ENCODE measurements around the gene LPP. TPM values are rescaled to one million over a fixed set of nuclear protein-coding genes. Genes with fewer than 3 reads are reported as not detected.

Gene LPP
- total and polyA plus RNA-seq, 2 of the 4 experiments (the other 2 are of a cell fraction): 16.0 to 130 TPM

- intact Hi-C loops (cut with micrococcal nuclease): no loop called here
Observed at GRCh38 chr3:188674595-188674994, 520.6 kb downstream of the LPP start.

More at GRCh38 chr3:188674595-188674994, 520.6 kb downstream of the LPP start:
- Histone ChIP-seq H3K4ac (ENCODE audit: low read depth, low read length) (no peak overlapping the region), H3K9ac (ENCODE audit: low read depth, low read length) (no peak overlapping the region), H3K27ac (ENCODE audit: insufficient read depth, low read length) (no peak overlapping the region), H3K27me3 (ENCODE audit: control insufficient read depth, insufficient read depth, low read length) (no peaks in the 10 kb centered on the region), H4K91ac (ENCODE audit: insufficient read depth, low read depth, low read length) (no peak overlapping the region), H3K4me2 (ENCODE audit: low read depth, low read length) (no peak overlapping the region), H2BK5ac (ENCODE audit: low read depth, low read length, poor library complexity, severe bottlenecking) (no peak overlapping the region), H2BK120ac (ENCODE audit: low read depth, low read length) (no peak overlapping the region), H2BK15ac (ENCODE audit: low read depth, low read length) (no peak overlapping the region), H3K4me3 (ENCODE audit: insufficient read depth, low read depth, low read length) (no peak overlapping the region), H4K8ac (ENCODE audit: low read depth in 2 of 2, low read length in 2 of 2) (no peak overlapping the region), H4K5ac (ENCODE audit: low read depth, low read length) (no peak overlapping the region), H2BK20ac (ENCODE audit: low read depth, low read length) (no peak overlapping the region), H3K56ac (ENCODE audit: extremely low read depth, insufficient read depth, low read length) (no peak overlapping the region), H2AFZ (replicated peaks; ENCODE audit: low read length, poor library complexity) (no peak overlapping the region), H3K9me3 (ENCODE audit: control insufficient read depth, insufficient read depth, low read length) (no peaks in the 10 kb centered on the region), H3K36me3 (ENCODE audit: control insufficient read depth, insufficient read depth, low read length) (no peaks in the 10 kb centered on the region; the same call in 1 of the 2 replicates), H3K23ac (ENCODE audit: low read depth, low read length) (no peak overlapping the region), H3K18ac (ENCODE audit: low read depth, low read length) (no peak overlapping the region), H3K4me1 (ENCODE audit: control insufficient read depth, insufficient read depth, low read length) (peaks cover 11% of the 10 kb centered on the region), H2AK9ac (replicated peaks; ENCODE audit: low read depth, low read length, poor library complexity) (no peak overlapping the region), H3K79me1 (ENCODE audit: low read depth in 1 of 2, low read length in 2 of 2) (peaks cover 28 to 71% of the 10 kb centered on the region in 2 experiments), H2AK5ac (ENCODE audit: low read depth, low read length) (no peak overlapping the region), H4K20me1 (ENCODE audit: insufficient read depth, low read length) (peaks cover 16% of the 10 kb centered on the region; the same call in 1 of the 2 replicates), H3K14ac (replicated peaks; ENCODE audit: low read depth, low read length) (no peak overlapping the region), H3K9me1 (ENCODE audit: insufficient read depth, low read length) (0 out of 2 replicates have a peak, but pooled peaks cover 7% of the 10 kb centered on the region)
- ATAC-seq (ENCODE audit: low read depth) (no peak), DNase-seq (no peak)
- BruUV-seq (replicated peaks): no TSS peak
- in situ Hi-C loops (cut with MboI; ENCODE audit: low sequenced_read_pairs) (no loop called here), dilution Hi-C loops (cut with HindIII; ENCODE audit: low sequenced_read_pairs, unreplicated experiment) (no loop called here)
- CTCF ChIA-PET: interaction anchor here (1.4 kb wide), 1 partner anchor 15 kb away, joined by 4 read pairs; no protein-coding TSS in a partner anchor
- TF ChIP-seq MAZ (IDR thresholded peaks at IDR 0.05; ENCODE audit: borderline replicate concordance, low read depth, low read length) (no peak), POLR2A (IDR thresholded peaks at IDR 0.05; ENCODE audit: low read depth, low read length) (no peak), CTCF (conservative IDR thresholded peaks at IDR 0.05; ENCODE audit: low read depth, low read length) (no peak), MAFK (IDR thresholded peaks at IDR 0.05; ENCODE audit: low read depth, low read length) (no peak), BHLHE40 (IDR thresholded peaks at IDR 0.05; ENCODE audit: low read depth, low read length) (no peak), USF2 (IDR thresholded peaks at IDR 0.05; ENCODE audit: low read depth, low read length) (no peak), CHD1 (IDR thresholded peaks at IDR 0.05; ENCODE audit: low read depth, low read length) (no peak), ELK1 (IDR thresholded peaks at IDR 0.05; ENCODE audit: borderline replicate concordance, low read depth, low read length) (no peak), CEBPB (IDR thresholded peaks at IDR 0.05; ENCODE audit: low read depth, low read length) (no peak), SMC3 (IDR thresholded peaks at IDR 0.05; ENCODE audit: low read depth, low read length) (no peak), RAD21 (IDR thresholded peaks at IDR 0.05; ENCODE audit: low read length) (no peak), FOS (IDR thresholded peaks at IDR 0.05; ENCODE audit: low read depth, low read length) (no peak), RFX5 (IDR thresholded peaks at IDR 0.05; ENCODE audit: low read depth, low read length) (no peak), MXI1 (IDR thresholded peaks at IDR 0.05; ENCODE audit: borderline replicate concordance, low read depth, low read length) (no peak), RCOR1 (IDR thresholded peaks at IDR 0.05; ENCODE audit: insufficient replicate concordance, low read length) (no peak), NFE2L2 (IDR thresholded peaks at IDR 0.05; ENCODE audit: low read depth, low read length) (no peak)
- POLR2A ChIA-PET (ENCODE audit: unreplicated experiment): no interaction called here
- no CpG with 5 or more reads among the region's 3 CpGs for WGBS, 2 experiments (ENCODE audit: extremely low coverage in 2 of 2, insufficient read length in 1 of 2)
